Ovary (tissue), 3 donors: ENCODE measurements around the gene ELF5.

Source experiments
- CTCF ChIP-seq, 3 donors: fragments of 450-650 bp in 2 of 3; fragments of 200-600 bp in 1 of 3; IDR thresholded peaks; one replicate each; pipeline versions ENCODE4 v1.5.1 to v1.8.0; 2016 to 2022; ENCODE audit warnings: antibody characterized with exemption in 3 of 3, mild to moderate bottlenecking in 1 of 3
- POLR2A ChIP-seq: fragments of 450-650 bp; IDR thresholded peaks from one replicate; pipeline ENCODE4 v1.6.1; 2017; ENCODE audit warnings: antibody characterized with exemption, mild to moderate bottlenecking, moderate library complexity
- donor health status: DM: no; HTN: no; CAD: no.

- TF ChIP-seq CTCF (IDR thresholded peaks at IDR 0.05) (no peak), POLR2A (no peak)
Observed at GRCh38 chr11:34441814-34442213, 71.8 kb downstream of the ELF5 start.
